GM11168 (cell line): ENCODE data around the gene KIRREL3.

Experiments
- in situ Hi-C: fragments of 300-500 bp; cut with MboI; formaldehyde crosslinking; loops from one replicate; pipeline ENCODE4 v1.12.0; 2022; ENCODE audit warnings: low sequenced_read_pairs; ENCODE audit not compliant: unreplicated experiment

KIRREL3 gene

GRCh38 chr11:126809514-126810289, 190.9 kb downstream of the KIRREL3 start:
- in situ Hi-C loops: no loop called here

DNA sequence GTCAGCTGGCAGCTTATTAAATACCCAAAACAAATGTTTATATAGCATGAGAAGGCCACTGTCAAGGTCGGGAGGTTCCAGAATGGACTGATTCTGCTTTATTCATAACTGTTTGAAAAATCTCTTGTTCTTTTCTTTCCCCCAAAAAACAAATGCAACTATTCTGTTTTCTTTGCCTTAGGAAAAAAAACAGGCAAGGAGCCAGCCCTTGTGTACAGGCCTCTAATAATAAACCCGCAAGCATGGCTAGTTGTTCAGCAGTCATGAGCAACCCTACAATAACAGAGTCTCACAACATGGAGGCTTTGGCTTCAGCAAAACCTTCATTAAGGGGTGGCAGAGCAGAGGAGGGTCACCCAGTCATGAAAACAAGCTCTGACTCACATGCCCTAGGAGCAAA, 191.7 kb downstream of the KIRREL3 start:
- in situ Hi-C loops: no loop called here

- in situ Hi-C loops: no loop called here
Measured at GRCh38 chr11:126808296-126808695, 192.3 kb downstream of the KIRREL3 start.

DNA sequence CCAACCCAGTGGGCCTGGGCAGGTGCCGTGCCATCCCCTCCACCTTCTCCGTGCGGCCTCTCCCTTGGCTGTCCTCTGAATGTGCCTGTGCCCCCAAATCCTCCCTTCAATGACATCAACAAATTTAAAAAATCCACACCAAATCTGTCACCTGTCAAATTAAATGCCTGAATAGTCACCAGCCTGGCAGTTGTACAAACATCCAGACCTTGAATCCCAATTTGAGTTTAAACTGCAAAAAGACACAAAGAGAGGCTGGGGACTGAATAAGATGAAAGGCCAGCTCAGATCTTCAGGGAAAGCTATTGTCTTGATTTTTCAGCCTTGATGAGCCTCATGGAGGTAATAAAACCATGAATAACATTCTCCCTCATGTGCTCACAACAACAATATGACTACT, 194.7 kb downstream of the KIRREL3 start:
- in situ Hi-C loops: no loop called here

DNA sequence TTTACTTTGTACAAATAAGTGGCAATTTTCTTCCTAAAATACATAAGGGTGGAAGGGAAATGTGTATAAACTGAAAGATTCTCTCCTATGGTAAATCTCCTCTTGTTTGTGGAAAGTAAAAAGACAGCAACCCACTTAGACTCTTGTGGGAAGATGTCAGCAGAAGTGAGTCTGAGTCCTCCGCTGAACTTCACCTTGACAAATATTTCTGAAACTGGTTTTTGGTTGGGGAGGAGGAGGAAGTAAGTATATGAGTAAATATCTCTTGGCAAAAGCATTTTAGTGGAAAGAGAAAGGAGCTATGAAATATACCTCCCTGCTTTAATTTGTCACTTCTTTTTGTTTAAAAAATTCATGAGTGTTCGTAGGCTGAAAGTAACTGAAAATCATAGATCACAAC, 196.2 kb downstream of the KIRREL3 start:
- in situ Hi-C loops: no loop called here

- in situ Hi-C loops: no loop called here
Measured at GRCh38 chr11:126800009-126800408, 200.6 kb downstream of the KIRREL3 start.

- in situ Hi-C loops: no loop called here
Measured at GRCh38 chr11:126797457-126798169, 203.0 kb downstream of the KIRREL3 start.

DNA sequence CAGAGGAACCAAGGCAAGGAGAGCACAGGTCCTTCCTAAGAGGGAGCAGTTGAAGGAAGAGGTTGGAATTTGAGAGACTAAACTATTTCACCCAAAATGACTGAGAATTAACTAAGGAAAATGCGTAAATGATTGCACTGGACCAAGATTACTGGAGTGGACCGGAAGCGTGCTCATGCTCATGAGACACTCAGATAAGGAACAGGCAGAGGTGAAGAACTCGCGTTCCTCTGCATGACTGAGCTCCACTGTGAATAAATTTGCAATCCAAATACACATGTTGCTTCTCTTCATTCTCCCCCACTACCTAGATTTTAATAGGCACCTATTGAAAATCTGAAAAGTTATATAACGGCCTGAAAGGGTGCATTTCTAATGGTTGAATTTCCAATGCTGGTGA, 207.0 kb downstream of the KIRREL3 start:
- in situ Hi-C loops: no loop called here

DNA sequence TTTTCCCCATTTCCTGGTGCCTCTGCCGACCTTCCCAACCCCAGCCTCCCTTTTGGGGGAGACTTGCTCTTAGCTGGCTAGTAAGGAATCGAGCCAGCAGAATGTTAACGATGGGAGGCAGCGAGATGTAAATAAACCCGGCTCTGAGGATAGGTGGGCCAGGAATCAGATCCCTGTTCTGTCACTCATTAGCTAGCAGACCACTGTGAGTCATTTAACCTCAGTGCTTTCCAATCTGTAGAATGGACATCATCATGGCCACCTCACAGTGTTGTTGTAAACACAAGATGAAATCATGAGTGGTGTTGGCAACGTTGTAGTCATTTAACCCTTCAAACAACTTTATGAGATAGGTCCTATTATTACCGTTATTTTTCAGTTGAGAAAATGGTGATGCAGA, 208.6 kb downstream of the KIRREL3 start:
- in situ Hi-C loops: no loop called here

DNA sequence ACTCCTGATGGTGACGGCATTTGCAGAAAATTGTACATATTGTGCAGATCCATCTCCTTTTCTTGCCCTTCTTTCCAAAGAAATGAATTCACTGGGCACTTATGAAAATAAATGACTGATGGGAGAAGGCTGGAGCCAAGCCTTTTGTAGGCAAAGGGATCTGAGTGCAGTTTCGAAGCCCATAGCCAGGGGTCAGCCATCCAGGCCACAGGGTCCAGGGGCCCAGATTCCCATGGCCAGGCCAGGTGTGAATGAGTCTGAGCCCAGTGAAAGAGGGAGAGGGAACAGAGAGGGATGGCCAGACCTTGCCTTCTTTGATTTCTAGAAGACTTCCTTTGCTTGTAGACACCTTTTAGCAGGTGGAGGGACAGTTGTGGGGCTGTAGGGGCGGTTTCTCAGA, 209.1 kb downstream of the KIRREL3 start:
- in situ Hi-C loops: no loop called here

GRCh38 chr11:126790550-126791081, 210.0 kb downstream of the KIRREL3 start:
- in situ Hi-C loops: no loop called here

GRCh38 chr11:126782810-126783209, 217.8 kb downstream of the KIRREL3 start:
- in situ Hi-C loops: no loop called here

- in situ Hi-C loops: no loop called here
Measured at GRCh38 chr11:126781942-126782341, 218.6 kb downstream of the KIRREL3 start.

GRCh38 chr11:126776119-126776518, 224.5 kb downstream of the KIRREL3 start:
- in situ Hi-C loops: no loop called here

DNA sequence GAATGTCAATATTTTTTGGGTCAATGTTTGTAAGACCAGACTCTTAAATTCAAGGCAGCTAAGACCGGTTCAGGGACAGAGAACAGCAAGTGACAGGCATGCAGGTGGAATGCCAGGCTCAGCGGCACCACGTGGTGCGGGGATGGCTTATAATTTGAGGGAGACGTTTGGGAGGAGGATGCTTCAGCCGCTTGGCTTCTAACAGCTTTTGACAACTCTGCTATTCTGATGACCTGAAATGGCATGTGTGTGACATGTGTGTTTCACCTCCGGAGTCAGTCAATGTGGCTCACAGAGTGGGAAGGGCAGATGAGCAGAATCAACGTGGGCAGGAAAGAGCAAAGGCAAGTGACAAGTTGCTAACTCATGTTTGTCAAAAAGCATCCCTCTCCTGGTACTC, 228.3 kb downstream of the KIRREL3 start:
- in situ Hi-C loops: no loop called here

DNA sequence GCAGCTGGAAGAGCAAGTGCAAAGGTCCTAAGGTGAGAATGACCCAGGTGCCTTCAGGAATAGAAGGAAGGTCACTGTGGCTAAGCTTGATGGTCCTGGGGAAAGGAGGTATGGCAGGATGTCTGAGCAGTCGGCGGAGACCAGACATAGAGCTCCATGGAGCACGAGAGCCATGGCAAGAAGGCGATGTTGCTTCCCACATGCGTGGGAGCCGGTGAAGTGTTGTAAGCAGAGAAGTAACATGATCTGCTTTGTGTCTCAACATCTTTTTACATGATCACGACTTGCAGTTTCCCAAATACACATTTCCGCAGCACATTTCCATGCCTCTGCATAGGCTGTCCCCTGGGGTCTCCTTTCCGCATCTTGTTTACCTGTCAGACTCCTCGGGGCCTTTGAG, 231.9 kb downstream of the KIRREL3 start:
- in situ Hi-C loops: no loop called here

- in situ Hi-C loops: no loop called here
Measured at GRCh38 chr11:126766440-126766839, 234.1 kb downstream of the KIRREL3 start.

GRCh38 chr11:126765196-126765595, 235.4 kb downstream of the KIRREL3 start:
- in situ Hi-C loops: no loop called here

GRCh38 chr11:126764231-126764630, 236.3 kb downstream of the KIRREL3 start:
- in situ Hi-C loops: no loop called here

- in situ Hi-C loops: no loop called here
Measured at GRCh38 chr11:126756855-126757254, 243.7 kb downstream of the KIRREL3 start.

- in situ Hi-C loops: no loop called here
Measured at GRCh38 chr11:126756421-126756820, 244.1 kb downstream of the KIRREL3 start.

DNA sequence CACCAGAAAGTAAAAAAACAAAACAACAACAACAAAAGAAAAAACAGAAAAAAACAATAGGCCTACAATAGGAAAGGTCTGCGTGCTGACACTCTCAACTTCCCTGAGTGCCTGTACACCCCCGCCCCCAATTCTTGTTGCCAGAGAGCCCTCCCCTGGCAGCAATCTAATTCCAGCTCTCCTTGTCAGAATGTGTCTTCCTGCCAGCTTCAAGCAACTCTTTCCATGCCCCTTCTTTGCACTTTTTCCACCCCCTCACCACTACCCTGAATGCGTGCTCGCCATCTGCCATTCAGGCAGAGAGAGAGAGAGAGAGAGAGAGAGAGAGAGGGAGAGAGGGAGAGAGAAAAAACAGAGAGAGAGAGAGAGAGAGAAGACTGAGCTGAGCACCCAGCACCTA, 245.0 kb downstream of the KIRREL3 start:
- in situ Hi-C loops: no loop called here
